IPS-20b (cell line): ENCODE data around the gene PARD3.

Experiments used
- H3K27ac ChIP-seq: one replicate; pipeline ENCODE4 v1.5.1; 2013; ENCODE audit warnings: low read length
- H3K27me3 ChIP-seq: 2 replicates; pipeline ENCODE4 v1.6.1; 2013; ENCODE audit warnings: mild to moderate bottlenecking, low read length, inconsistent platforms; ENCODE audit not compliant: insufficient read depth
- H3K36me3 ChIP-seq: 2 replicates; pipeline ENCODE4 v1.6.1; 2013; ENCODE audit warnings: low read depth, mild to moderate bottlenecking, inconsistent platforms, low read length, moderate library complexity; ENCODE audit not compliant: insufficient read depth
- H3K4me1 ChIP-seq: 2 replicates; pipeline ENCODE4 v1.6.1; 2013; ENCODE audit warnings: mild to moderate bottlenecking, control low read depth, inconsistent platforms, low read length, moderate library complexity; ENCODE audit not compliant: insufficient read depth
- H3K4me3 ChIP-seq: 2 replicates; pipeline ENCODE4 v1.5.1; 2013; ENCODE audit warnings: mild to moderate bottlenecking, low read length, inconsistent platforms
- H3K9ac ChIP-seq: 2 replicates; pipeline ENCODE4 v1.6.1; 2013; ENCODE audit warnings: low read depth, mild to moderate bottlenecking, inconsistent platforms, low read length, moderate library complexity
- H3K9me3 ChIP-seq: 2 replicates; pipeline ENCODE4 v1.6.1; 2013; ENCODE audit warnings: mild to moderate bottlenecking, low read depth, low read length, inconsistent platforms; ENCODE audit not compliant: insufficient read depth

The PARD3 gene

GRCh38 chr10:34548466-34548865, 266.6 kb downstream of the PARD3 start:
- Histone ChIP-seq H3K9me3 (no peaks in the 10 kb centered on the region), H3K27me3 (no peaks in the 10 kb centered on the region), H3K9ac (no peak overlapping the region), H3K4me3 (no peak overlapping the region), H3K36me3 (no peaks in the 10 kb centered on the region), H3K4me1 (peaks cover 10% of the 10 kb centered on the region; the same call in 1 of the 2 replicates), H3K27ac (no peak overlapping the region)

DNA sequence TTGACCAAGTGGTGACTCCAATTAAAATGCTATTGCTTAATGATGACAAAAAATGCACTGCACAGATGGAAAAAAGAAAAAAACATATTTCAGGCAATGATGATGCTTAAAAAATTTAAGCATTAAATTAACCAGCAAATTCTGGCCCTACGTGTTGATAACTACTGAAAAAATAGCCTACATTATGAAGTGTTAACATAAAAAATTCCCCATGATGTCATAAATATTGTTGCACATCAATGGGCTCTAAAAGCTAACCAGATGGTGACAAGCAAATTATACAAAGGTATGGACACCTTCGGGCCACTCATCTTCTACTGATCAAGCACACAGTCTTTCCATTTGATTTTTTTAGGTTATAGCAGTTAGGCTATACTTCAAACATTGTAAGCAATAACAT, 267.4 kb downstream of the PARD3 start:
- H3K27ac ChIP-seq, result no peak overlapping the region
- no peaks in the 10 kb centered on the region for H3K36me3 ChIP-seq
- H3K4me1 ChIP-seq, result peaks cover 10% of the 10 kb centered on the region; the same call in 1 of the 2 replicates
- no peaks in the 10 kb centered on the region for H3K27me3 ChIP-seq
- H3K9ac ChIP-seq, result no peak overlapping the region
- no peaks in the 10 kb centered on the region for H3K9me3 ChIP-seq
- no peak overlapping the region for H3K4me3 ChIP-seq

DNA sequence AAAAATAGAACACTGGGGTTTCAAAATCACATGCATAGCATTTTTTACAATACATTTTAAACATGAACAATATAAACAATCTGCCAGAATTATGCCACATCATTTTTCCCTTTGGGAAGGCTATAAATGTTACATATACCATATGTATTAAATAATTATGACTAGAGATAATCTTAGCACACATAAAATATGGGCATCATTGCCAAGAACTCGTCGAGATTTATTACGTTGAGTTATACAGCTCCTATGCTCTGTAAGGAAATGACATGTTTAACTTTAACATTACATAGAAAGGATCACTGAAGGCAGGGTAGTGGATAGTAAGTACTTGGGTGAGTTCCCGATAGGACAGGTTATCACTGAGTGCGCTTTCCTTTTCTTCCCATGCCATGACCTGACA, 267.8 kb downstream of the PARD3 start:
- Histone ChIP-seq H3K36me3 (no peaks in the 10 kb centered on the region), H3K27ac (no peak overlapping the region), H3K9ac (no peak overlapping the region), H3K4me1 (peaks cover 10% of the 10 kb centered on the region; the same call in 1 of the 2 replicates), H3K9me3 (no peaks in the 10 kb centered on the region), H3K27me3 (no peaks in the 10 kb centered on the region), H3K4me3 (no peak overlapping the region)

DNA sequence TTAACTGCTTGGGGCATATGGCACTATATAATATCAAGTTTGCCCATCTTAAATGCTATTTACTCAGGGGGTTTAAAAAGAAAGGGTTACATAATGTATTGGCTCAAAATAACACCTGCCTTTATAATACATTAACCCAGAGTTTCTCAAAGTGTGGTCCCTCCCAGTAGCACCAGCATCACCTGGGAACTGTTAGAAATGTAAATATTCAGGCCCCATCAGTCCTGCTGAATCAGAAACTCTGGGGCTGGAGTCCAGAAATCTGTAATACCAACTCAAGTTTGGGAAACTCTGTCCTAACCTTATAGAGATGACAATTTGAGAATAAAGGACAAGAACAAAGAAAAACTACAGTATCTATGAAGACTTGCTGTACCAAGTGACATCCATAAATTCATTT, 270.7 kb downstream of the PARD3 start:
- Histone ChIP-seq H3K27me3 (no peaks in the 10 kb centered on the region), H3K9me3 (no peaks in the 10 kb centered on the region), H3K9ac (no peak overlapping the region), H3K4me3 (no peak overlapping the region), H3K36me3 (no peaks in the 10 kb centered on the region), H3K27ac (no peak overlapping the region), H3K4me1 (peaks cover 10% of the 10 kb centered on the region; the same call in 1 of the 2 replicates)

GRCh38 chr10:34543716-34544115, 271.4 kb downstream of the PARD3 start:
- no peak overlapping the region for H3K27ac ChIP-seq
- H3K4me3 ChIP-seq, result no peak overlapping the region
- no peaks in the 10 kb centered on the region for H3K27me3 ChIP-seq
- peaks cover 13% of the 10 kb centered on the region; the same call in 1 of the 2 replicates for H3K4me1 ChIP-seq
- no peak overlapping the region for H3K9ac ChIP-seq
- no peaks in the 10 kb centered on the region for H3K36me3 ChIP-seq
- H3K9me3 ChIP-seq, result no peaks in the 10 kb centered on the region

- Histone ChIP-seq H3K4me3 (no peak overlapping the region), H3K36me3 (no peaks in the 10 kb centered on the region), H3K27ac (no peak overlapping the region), H3K9me3 (no peaks in the 10 kb centered on the region), H3K27me3 (no peaks in the 10 kb centered on the region), H3K9ac (no peak overlapping the region), H3K4me1 (peaks cover 16% of the 10 kb centered on the region; the same call in 1 of the 2 replicates)
These were observed 274.6 kb downstream of the PARD3 start for GRCh38 chr10:34540492-34540891.

DNA sequence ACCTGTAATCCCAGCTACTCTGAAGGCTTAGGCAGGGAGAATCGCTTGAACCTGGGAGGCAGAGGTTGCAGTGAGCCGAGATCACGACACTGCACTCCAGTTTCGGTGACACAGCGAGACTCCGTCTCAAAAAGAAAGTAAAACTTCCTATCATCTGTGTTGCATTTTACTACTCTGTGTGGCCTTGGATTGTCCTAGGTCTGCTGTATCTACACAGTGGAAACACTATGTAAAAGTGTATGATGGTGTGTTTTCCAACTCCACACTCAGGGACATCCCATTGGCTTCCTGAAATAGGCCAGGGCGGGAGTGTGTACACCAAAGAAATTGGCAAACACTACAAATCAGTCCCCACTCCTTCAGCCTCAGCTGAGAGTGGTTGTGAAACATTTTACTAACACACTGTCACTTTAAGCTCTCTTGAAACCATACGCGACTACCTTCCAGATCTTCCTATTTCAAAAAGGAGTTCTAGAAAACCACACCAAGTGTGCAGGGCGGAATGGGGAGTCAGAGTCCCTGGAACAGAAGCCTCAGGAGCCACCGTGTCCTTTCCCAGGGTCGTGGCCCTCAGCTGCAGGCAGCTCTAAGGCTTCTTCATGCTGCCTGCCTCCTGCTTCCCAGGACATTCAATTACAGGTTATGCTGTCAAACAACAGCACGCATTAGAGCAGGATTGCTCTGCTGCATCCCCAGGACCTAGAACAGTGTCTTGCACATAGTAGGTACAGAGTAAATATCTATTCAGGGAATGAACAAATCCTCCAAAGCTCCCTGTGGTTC, 275.4 kb downstream of the PARD3 start:
- Histone ChIP-seq H3K27me3 (no peaks in the 10 kb centered on the region), H3K4me3 (no peak overlapping the region), H3K4me1 (peaks cover 11% of the 10 kb centered on the region; the same call in 1 of the 2 replicates), H3K36me3 (no peaks in the 10 kb centered on the region), H3K9me3 (no peaks in the 10 kb centered on the region), H3K27ac (no peak overlapping the region), H3K9ac (no peak overlapping the region)

DNA sequence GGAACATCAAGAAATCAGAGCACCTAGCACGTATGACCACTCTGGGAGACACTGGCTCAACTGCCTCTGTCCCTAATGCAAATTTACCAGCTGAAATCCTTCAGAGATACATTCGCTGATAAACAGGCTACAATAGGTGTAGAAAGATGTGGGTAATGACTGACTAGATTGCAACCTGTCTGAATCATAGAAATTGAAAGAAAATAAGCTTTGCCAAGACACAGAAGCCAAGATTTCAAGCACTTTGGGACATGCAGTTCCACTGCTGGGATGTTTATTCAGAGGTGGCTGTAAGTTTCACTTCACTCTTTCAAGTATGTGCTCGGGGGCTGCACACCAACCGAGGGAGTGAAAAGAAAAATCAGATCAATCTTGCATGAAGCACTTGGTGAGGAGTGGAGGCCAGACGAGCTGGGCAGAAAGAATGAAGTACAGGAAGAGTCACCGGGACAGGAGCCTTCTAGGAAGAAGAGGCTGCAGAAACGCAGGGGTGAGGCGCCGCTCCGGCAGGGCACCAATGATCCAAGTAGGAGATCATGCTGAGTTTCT, 276.7 kb downstream of the PARD3 start:
- H3K27me3 ChIP-seq, result no peaks in the 10 kb centered on the region
- H3K4me3 ChIP-seq, result no peak overlapping the region
- H3K9me3 ChIP-seq, result no peaks in the 10 kb centered on the region
- no peak overlapping the region for H3K9ac ChIP-seq
- H3K27ac ChIP-seq, result no peak overlapping the region
- H3K4me1 ChIP-seq, result peaks cover 8% of the 10 kb centered on the region; the same call in 1 of the 2 replicates
- no peaks in the 10 kb centered on the region for H3K36me3 ChIP-seq

- no peaks in the 10 kb centered on the region for H3K27me3 ChIP-seq
- H3K36me3 ChIP-seq, result no peaks in the 10 kb centered on the region
- H3K9ac ChIP-seq, result no peak overlapping the region
- no peaks in the 10 kb centered on the region for H3K9me3 ChIP-seq
- peaks cover 8% of the 10 kb centered on the region; the same call in 1 of the 2 replicates for H3K4me1 ChIP-seq
- H3K4me3 ChIP-seq, result no peak overlapping the region
- no peak overlapping the region for H3K27ac ChIP-seq
These were observed 277.4 kb downstream of the PARD3 start for GRCh38 chr10:34537629-34538231.

GRCh38 chr10:34535872-34536271, 279.2 kb downstream of the PARD3 start:
- Histone ChIP-seq H3K4me3 (no peak overlapping the region), H3K9me3 (no peaks in the 10 kb centered on the region), H3K36me3 (no peaks in the 10 kb centered on the region), H3K27ac (no peak overlapping the region), H3K9ac (no peak overlapping the region), H3K4me1 (peaks cover 11% of the 10 kb centered on the region), H3K27me3 (no peaks in the 10 kb centered on the region)

DNA sequence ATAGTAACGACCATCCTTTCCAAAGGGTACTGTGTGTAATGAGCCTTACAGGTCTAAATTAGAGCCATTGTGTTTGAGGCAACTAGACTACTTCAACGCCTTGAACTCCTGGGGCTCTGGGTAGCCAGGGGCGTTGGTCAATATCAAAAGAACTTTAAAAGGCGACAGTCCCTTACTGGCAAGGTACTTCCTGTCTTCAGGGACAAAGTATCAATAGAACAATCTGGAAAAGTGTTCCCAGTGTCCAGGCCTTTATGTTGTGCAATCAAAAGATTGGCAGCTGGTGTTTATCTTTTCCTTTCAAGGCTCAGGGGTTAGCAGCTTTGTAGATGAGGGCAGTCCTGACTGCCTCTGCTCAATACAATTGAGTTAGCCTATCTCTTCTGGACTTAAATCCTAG, 284.3 kb downstream of the PARD3 start:
- peaks cover 36% of the 10 kb centered on the region for H3K4me1 ChIP-seq
- no peaks in the 10 kb centered on the region for H3K36me3 ChIP-seq
- H3K27ac ChIP-seq, result no peak overlapping the region
- no peaks in the 10 kb centered on the region for H3K9me3 ChIP-seq
- H3K27me3 ChIP-seq, result no peaks in the 10 kb centered on the region
- no peak overlapping the region for H3K4me3 ChIP-seq
- no peak overlapping the region for H3K9ac ChIP-seq

DNA sequence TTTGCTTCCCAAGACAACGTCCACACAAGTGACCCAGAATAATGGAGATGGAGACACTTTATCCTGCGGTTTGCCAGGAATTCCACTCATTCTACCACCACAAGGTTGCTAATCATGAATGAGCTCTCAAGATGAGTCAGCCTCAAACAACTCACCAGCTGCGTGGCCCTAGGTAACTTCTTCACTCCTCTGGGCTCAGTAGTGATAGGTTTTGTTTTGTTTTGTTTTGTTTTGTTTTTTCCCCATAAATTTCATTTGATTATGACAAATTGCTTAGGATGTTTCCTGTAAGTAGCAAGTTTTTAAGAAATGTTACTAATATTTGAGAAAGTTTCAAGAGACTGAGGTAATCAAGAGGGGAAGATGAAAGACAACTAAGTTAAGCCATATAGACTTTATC, 286.8 kb downstream of the PARD3 start:
- peak overlapping the region; percentile 53; the same call in 1 of the 2 replicates for H3K9ac ChIP-seq

More for the DNA sequence above, 286.8 kb downstream of the PARD3 start:
- H3K27ac ChIP-seq, result peak overlapping the region; percentile 46
- H3K4me1 ChIP-seq, result peaks cover 36% of the 10 kb centered on the region
- H3K9me3 ChIP-seq, result no peaks in the 10 kb centered on the region
- H3K4me3 ChIP-seq, result peak overlapping the region; percentile 11; the same call in 1 of the 2 replicates
- no peaks in the 10 kb centered on the region for H3K27me3 ChIP-seq
- no peaks in the 10 kb centered on the region for H3K36me3 ChIP-seq
